WI38 (cell line): ENCODE measurements around the gene ICE2.

Source experiments
- H3K4me3 ChIP-seq: 2 replicates; pipeline ENCODE4 v1.5.1; 2011; ENCODE audit warnings: low read depth, mild to moderate bottlenecking, control low read depth, low read length
- TF ChIP-seq, protein P1 (sequence below): IDR thresholded peaks from 2 replicates; pipeline ENCODE4 v1.5.1; 2012; ENCODE audit warnings: low read depth, mild to moderate bottlenecking, control low read depth, low read length

ICE2 gene

DNA sequence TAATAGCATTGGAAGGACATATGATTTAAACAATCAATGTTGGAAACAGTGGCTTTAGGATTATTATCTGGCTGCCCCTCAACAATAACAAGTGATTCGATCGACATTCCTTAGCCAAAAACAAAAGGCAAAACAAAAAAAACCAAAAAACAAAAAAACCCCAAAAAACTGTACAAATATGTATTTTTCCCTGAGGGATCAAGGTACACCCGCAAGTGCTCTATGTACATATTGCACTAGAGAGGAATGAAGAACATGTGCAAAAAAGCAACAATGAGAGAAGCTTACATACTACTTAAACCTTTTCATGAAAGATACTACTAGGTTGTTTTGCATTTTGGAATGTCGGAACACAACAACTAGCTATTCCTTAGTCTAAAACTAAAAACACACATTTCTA, 14.2 kb upstream of the ICE2 start:
- TF ChIP-seq, protein P1, sequence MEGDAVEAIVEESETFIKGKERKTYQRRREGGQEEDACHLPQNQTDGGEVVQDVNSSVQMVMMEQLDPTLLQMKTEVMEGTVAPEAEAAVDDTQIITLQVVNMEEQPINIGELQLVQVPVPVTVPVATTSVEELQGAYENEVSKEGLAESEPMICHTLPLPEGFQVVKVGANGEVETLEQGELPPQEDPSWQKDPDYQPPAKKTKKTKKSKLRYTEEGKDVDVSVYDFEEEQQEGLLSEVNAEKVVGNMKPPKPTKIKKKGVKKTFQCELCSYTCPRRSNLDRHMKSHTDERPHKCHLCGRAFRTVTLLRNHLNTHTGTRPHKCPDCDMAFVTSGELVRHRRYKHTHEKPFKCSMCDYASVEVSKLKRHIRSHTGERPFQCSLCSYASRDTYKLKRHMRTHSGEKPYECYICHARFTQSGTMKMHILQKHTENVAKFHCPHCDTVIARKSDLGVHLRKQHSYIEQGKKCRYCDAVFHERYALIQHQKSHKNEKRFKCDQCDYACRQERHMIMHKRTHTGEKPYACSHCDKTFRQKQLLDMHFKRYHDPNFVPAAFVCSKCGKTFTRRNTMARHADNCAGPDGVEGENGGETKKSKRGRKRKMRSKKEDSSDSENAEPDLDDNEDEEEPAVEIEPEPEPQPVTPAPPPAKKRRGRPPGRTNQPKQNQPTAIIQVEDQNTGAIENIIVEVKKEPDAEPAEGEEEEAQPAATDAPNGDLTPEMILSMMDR, result no peak
- no peak overlapping the region for H3K4me3 ChIP-seq

DNA sequence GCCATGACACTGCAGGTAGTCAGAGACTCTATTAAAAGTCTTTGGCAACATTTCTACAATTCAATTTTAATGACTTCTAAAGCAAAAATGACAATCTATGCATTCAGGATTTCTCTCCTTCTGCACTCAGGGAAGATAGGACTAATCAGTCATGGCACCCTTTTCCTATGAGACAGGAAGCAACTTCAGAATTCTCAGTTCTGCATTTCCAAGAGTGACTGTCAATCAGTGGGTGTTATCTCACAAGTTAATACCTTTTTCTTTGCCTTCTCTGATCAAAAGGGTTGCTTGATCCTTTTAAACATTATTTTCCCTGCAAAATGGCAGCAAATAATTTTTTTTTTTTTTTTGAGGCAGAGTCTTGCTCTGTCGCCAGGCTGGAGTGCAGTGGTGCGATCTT, 7.8 kb upstream of the ICE2 start:
- TF ChIP-seq, protein P1, result no peak
- H3K4me3 ChIP-seq, result no peak overlapping the region

DNA sequence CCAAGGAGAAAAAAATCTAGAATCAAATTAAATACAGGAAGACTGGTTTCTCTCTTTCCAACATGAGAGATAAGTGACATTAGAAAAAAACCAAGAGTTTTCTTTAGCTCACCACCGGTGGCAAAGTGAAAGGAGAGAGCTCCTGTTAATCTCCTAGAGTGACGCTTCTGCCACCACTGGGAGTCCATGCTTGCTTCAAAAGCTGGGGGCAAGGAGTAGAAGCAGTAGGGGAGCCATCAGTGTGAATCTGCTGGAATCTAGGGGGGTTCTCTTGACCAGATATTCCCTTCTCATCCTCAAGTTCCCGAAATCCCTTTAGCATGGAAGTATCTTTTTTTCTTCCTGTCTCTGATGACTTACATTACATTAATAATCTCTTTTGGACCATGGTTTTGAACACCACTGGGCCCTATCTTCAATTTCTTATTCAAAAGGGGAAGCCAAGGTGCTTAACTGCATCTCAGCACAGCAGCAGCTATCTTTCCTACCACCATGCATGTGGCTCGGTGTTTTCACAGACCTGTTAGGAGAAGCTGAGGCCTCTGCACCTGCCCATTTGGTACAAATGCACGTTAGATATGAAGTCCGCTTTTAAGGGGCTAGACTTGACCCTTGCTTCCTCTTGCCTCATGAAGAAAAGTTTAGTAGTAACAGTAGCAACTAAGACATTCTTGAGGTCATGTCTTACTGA, 6.6 kb upstream of the ICE2 start:
- TF ChIP-seq, protein P1, result no peak
- no peak overlapping the region for H3K4me3 ChIP-seq

DNA sequence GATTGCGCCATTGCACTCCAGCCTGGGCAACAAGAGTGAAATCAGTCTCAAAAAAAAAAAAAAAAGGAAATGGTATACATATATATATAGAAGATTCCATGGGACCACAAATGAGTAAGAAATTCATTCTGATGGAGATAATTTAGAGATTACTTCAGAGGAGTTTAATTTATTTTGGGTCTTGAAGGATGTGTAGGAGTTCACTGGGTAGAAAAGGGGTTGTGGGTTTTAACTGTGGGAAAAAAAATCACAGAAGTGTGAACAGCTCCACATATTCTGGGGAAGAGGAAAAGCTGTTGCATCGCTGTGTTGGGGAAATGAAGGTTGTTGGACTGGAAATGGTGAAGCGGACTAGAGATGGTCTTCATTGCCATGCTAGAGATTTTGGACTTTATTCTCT, 4.1 kb upstream of the ICE2 start:
- no peak overlapping the region for H3K4me3 ChIP-seq
- TF ChIP-seq, protein P1, result no peak

DNA sequence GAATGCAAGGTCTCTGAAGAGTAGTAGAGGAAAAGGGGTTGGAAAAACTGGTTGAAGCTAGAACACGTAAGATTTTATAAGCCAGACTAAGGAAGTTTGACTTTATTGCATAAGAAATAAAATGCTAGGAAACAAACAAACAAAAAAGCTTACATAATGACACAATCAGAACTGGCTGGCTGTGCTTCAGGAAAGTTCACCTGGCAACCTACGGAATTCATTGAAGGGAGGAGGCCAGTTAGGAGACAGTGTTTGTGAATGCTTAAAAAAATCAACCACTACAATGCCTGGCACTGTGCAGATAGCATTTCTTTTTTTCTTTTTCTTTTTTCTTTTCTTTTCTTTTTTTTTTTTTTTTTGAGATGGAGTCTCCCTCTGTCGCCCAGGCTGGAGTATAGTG, 1.9 kb upstream of the ICE2 start:
- no peak overlapping the region for H3K4me3 ChIP-seq
- TF ChIP-seq, protein P1, result no peak

DNA sequence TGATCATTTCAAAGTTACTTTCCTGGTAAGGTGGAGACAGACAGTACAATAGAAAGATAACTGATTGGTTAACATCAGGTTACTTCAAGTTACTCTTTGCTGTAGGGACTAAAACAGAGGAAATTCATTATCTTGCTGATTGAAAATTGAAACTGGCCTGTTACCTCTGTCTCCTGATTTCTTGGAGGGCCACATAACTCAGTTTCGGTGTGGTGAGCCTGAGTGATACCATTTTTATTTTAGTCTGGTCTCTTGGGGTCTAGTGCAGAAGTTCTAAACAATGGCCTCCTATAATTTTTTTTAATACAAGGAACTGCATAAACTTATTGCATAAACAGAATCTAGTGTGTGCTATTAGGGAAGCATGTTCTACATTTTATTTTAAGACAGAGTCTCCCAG, 1.2 kb upstream of the ICE2 start:
- TF ChIP-seq, protein P1, result no peak
- no peak overlapping the region for H3K4me3 ChIP-seq

DNA sequence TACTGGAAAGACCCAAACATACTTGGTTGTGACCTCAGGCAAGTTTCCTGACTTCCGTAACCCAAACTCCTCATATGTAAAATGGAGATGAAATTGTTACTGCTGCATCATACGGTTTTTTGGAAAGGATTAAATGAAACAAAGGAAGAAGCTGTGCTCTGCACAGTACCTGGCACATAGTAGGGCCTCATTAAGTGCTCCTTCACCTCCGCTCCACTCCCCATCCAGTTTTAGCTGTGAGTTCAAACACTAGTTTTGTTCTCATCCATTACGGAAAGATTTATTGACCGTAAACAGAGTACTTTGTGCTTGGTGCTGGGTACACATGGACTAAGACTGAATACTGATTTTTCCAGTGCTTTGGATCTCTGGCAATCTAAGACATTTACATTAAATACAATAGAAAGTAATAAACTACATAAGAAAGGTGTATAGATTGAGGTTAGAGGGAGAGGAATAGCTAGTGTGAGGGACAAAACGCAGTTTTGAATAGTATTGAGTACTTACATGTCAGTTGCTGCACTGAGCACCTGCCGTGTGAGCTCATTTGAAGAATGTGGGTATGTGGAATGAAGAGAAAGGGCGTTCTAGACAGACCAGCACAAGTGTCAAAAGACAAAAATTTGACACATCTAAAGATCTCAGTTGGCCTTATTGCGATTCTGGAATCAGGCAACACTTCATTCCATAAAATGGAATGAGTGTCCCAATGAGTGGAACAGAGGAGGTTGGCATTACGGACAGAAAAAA, 594 bp upstream of the ICE2 start:
- TF ChIP-seq, protein P1, result no peak
- H3K4me3 ChIP-seq, result peak overlapping the region; percentile 92
